Measurements from ENCODE around the gene CES2.

CES2 gene

GRCh38 chr16:66927918-66928649 lies 7.2 kb upstream of the CES2 start:
- H4K91ac ChIP-seq (ENCODE audit: low read depth, low read length, poor library complexity): no peak overlapping the region
- no CpG with 5 or more reads among the region's 8 CpGs for WGBS, 2 donors (ENCODE audit: extremely low coverage in 2 of 2, insufficient read length in 2 of 2, insufficient replicate concordance in 1 of 2)
- no peak for DNase-seq (ENCODE audit: low spot score)

GRCh38 chr16:66928702-66929388 lies 6.5 kb upstream of the CES2 start:
- H3K36me3 ChIP-seq (replicated peaks in 1 of 2; ENCODE audit: control insufficient read depth in 2 of 2, insufficient read depth in 2 of 2, low read length in 2 of 2): peaks cover 2 to 12% of the 10 kb centered on the region in 2 donors
- no peak overlapping the region for H2AFZ ChIP-seq (ENCODE audit: low read length)
- H3K79me1 ChIP-seq (ENCODE audit: low read depth, low read length): peaks cover 5% of the 10 kb centered on the region
- H3K9me3 ChIP-seq (replicated peaks in 1 of 2; ENCODE audit: control insufficient read depth in 2 of 2, insufficient read depth in 1 of 2, low read depth in 1 of 2, low read length in 2 of 2): no peaks in the 10 kb centered on the region
- DNase-seq (ENCODE audit: low spot score): no peak
- peaks cover 12 to 30% (median 29%) of the 10 kb centered on the region in 3 experiments for H3K27me3 ChIP-seq (ENCODE audit: control insufficient read depth in 3 of 3, insufficient read depth in 3 of 3, low read depth in 1 of 3, low read length in 3 of 3)
- H3K4me2 ChIP-seq (ENCODE audit: insufficient read depth, low read length, poor library complexity, severe bottlenecking): no peak overlapping the region
- H2BK12ac ChIP-seq (ENCODE audit: low read length): no peak overlapping the region
- no peak overlapping the region for H2BK5ac ChIP-seq (ENCODE audit: low read length)
- H3K4me1 ChIP-seq (ENCODE audit: control insufficient read depth in 2 of 2, insufficient read depth in 1 of 2, low read depth in 1 of 2, low read length in 2 of 2): peaks cover 6 to 32% of the 10 kb centered on the region in 2 donors
- H3K27ac ChIP-seq (replicated peaks; ENCODE audit: low read length): no peak overlapping the region
- H3K4ac ChIP-seq (ENCODE audit: low read length): no peak overlapping the region
- H3K18ac ChIP-seq (ENCODE audit: low read length): no peak overlapping the region
- no peak overlapping the region for H2AK5ac ChIP-seq (ENCODE audit: low read depth, low read length)
- no peak overlapping the region for H2BK120ac ChIP-seq (ENCODE audit: low read depth, low read length)
- H4K8ac ChIP-seq (ENCODE audit: low read depth, low read length): no peak overlapping the region
- no peak overlapping the region for H3K14ac ChIP-seq (ENCODE audit: low read length)
- H3K9ac ChIP-seq (ENCODE audit: low read depth, low read length, poor library complexity): no peak overlapping the region
- no peak overlapping the region for H4K91ac ChIP-seq (ENCODE audit: low read depth, low read length, poor library complexity)
- H3K23ac ChIP-seq (ENCODE audit: low read depth, low read length, poor library complexity): no peak overlapping the region
- no CpG with 5 or more reads among the region's 10 CpGs for WGBS, 2 donors (ENCODE audit: extremely low coverage in 2 of 2, insufficient read length in 2 of 2, insufficient replicate concordance in 1 of 2)
- no peak overlapping the region for H2BK15ac ChIP-seq (ENCODE audit: low read length)
- H3K4me3 ChIP-seq (ENCODE audit: low read length in 2 of 2): no peak overlapping the region

More at GRCh38 chr16:66927918-66928649, 7.2 kb upstream of the CES2 start:
- H2BK15ac ChIP-seq (ENCODE audit: low read length): no peak overlapping the region
- no peak overlapping the region for H2BK12ac ChIP-seq (ENCODE audit: low read length)
- peaks cover 2 to 12% of the 10 kb centered on the region in 2 donors for H3K36me3 ChIP-seq (replicated peaks in 1 of 2; ENCODE audit: control insufficient read depth in 2 of 2, insufficient read depth in 2 of 2, low read length in 2 of 2)
- H3K23ac ChIP-seq (ENCODE audit: low read depth, low read length, poor library complexity): no peak overlapping the region
- no peak overlapping the region for H3K14ac ChIP-seq (ENCODE audit: low read length)
- no peak overlapping the region for H3K4ac ChIP-seq (ENCODE audit: low read length)
- no peak overlapping the region for H2BK5ac ChIP-seq (ENCODE audit: low read length)
- H3K27me3 ChIP-seq (ENCODE audit: control insufficient read depth in 3 of 3, insufficient read depth in 3 of 3, low read depth in 1 of 3, low read length in 3 of 3): peaks cover 12 to 37% (median 37%) of the 10 kb centered on the region in 3 experiments
- no peak overlapping the region for H3K4me2 ChIP-seq (ENCODE audit: insufficient read depth, low read length, poor library complexity, severe bottlenecking)
- H3K18ac ChIP-seq (ENCODE audit: low read length): no peak overlapping the region
- H2AK5ac ChIP-seq (ENCODE audit: low read depth, low read length): peak overlapping the region; percentile 26
- H3K4me3 ChIP-seq (ENCODE audit: low read length in 2 of 2): no peak overlapping the region
- H4K8ac ChIP-seq (ENCODE audit: low read depth, low read length): no peak overlapping the region
- H3K27ac ChIP-seq (replicated peaks; ENCODE audit: low read length): no peak overlapping the region
- no peaks in the 10 kb centered on the region for H3K79me1 ChIP-seq (ENCODE audit: low read depth, low read length)
- H3K9me3 ChIP-seq (replicated peaks in 1 of 2; ENCODE audit: control insufficient read depth in 2 of 2, insufficient read depth in 1 of 2, low read depth in 1 of 2, low read length in 2 of 2): no peaks in the 10 kb centered on the region
- peak overlapping the region; percentile 50 for H3K9ac ChIP-seq (ENCODE audit: low read depth, low read length, poor library complexity)
- H2AFZ ChIP-seq (ENCODE audit: low read length): no peak overlapping the region
- no peak overlapping the region for H2BK120ac ChIP-seq (ENCODE audit: low read depth, low read length)
- peaks cover 2 to 27% of the 10 kb centered on the region in 2 donors for H3K4me1 ChIP-seq (ENCODE audit: control insufficient read depth in 2 of 2, insufficient read depth in 1 of 2, low read depth in 1 of 2, low read length in 2 of 2)

GRCh38 chr16:66930189-66930588 lies 5.1 kb upstream of the CES2 start:
- no peak overlapping the region for H3K23ac ChIP-seq (ENCODE audit: low read depth, low read length, poor library complexity)
- H2BK15ac ChIP-seq (ENCODE audit: low read length): no peak overlapping the region
- H2AK5ac ChIP-seq (ENCODE audit: low read depth, low read length): no peak overlapping the region
- H2BK120ac ChIP-seq (ENCODE audit: low read depth, low read length): no peak overlapping the region
- no peak overlapping the region for H4K8ac ChIP-seq (ENCODE audit: low read depth, low read length)
- peaks cover 11% of the 10 kb centered on the region for H3K79me1 ChIP-seq (ENCODE audit: low read depth, low read length)
- no peak for DNase-seq (ENCODE audit: low spot score)
- H3K14ac ChIP-seq (ENCODE audit: low read length): no peak overlapping the region
- H3K9ac ChIP-seq (ENCODE audit: low read depth, low read length, poor library complexity): no peak overlapping the region
- H3K4me2 ChIP-seq (ENCODE audit: insufficient read depth, low read length, poor library complexity, severe bottlenecking): no peak overlapping the region
- peaks cover 6 to 31% of the 10 kb centered on the region in 2 donors for H3K4me1 ChIP-seq (ENCODE audit: control insufficient read depth in 2 of 2, insufficient read depth in 1 of 2, low read depth in 1 of 2, low read length in 2 of 2)
- H3K4me3 ChIP-seq (ENCODE audit: low read length in 2 of 2): no peak overlapping the region
- no peak overlapping the region for H2BK5ac ChIP-seq (ENCODE audit: low read length)
- H4K91ac ChIP-seq (ENCODE audit: low read depth, low read length, poor library complexity): no peak overlapping the region
- H3K18ac ChIP-seq (ENCODE audit: low read length): no peak overlapping the region
- H3K9me3 ChIP-seq (replicated peaks in 1 of 2; ENCODE audit: control insufficient read depth in 2 of 2, insufficient read depth in 1 of 2, low read depth in 1 of 2, low read length in 2 of 2): no peaks in the 10 kb centered on the region
- H3K4ac ChIP-seq (ENCODE audit: low read length): no peak overlapping the region
- peaks cover 2 to 16% (median 16%) of the 10 kb centered on the region in 3 experiments for H3K27me3 ChIP-seq (ENCODE audit: control insufficient read depth in 3 of 3, insufficient read depth in 3 of 3, low read depth in 1 of 3, low read length in 3 of 3)
- H2AFZ ChIP-seq (ENCODE audit: low read length): no peak overlapping the region
- H3K27ac ChIP-seq (replicated peaks; ENCODE audit: low read length): no peak overlapping the region
- no peak overlapping the region for H2BK12ac ChIP-seq (ENCODE audit: low read length)
- peaks cover 2 to 12% of the 10 kb centered on the region in 2 donors for H3K36me3 ChIP-seq (replicated peaks in 1 of 2; ENCODE audit: control insufficient read depth in 2 of 2, insufficient read depth in 2 of 2, low read length in 2 of 2)
- WGBS, 2 donors (ENCODE audit: extremely low coverage in 2 of 2, insufficient read length in 2 of 2, insufficient replicate concordance in 1 of 2): no CpG with 5 or more reads among the region's 4 CpGs

- Histone ChIP-seq H3K79me1 (ENCODE audit: low read depth, low read length) (peaks cover 16% of the 10 kb centered on the region), H4K91ac (ENCODE audit: low read depth, low read length, poor library complexity) (no peak overlapping the region), H2BK120ac (ENCODE audit: low read depth, low read length) (no peak overlapping the region), H2BK12ac (ENCODE audit: low read length) (no peak overlapping the region), H3K9ac (ENCODE audit: low read depth, low read length, poor library complexity) (no peak overlapping the region), H2AK5ac (ENCODE audit: low read depth, low read length) (no peak overlapping the region), H3K4me2 (ENCODE audit: insufficient read depth, low read length, poor library complexity, severe bottlenecking) (no peak overlapping the region), H2AFZ (ENCODE audit: low read length) (no peak overlapping the region), H3K4me1 (ENCODE audit: control insufficient read depth in 2 of 2, insufficient read depth in 1 of 2, low read depth in 1 of 2, low read length in 2 of 2) (peaks cover 9 to 21% of the 10 kb centered on the region in 2 donors), H2BK15ac (ENCODE audit: low read length) (no peak overlapping the region), H3K18ac (ENCODE audit: low read length) (no peak overlapping the region), H3K23ac (ENCODE audit: low read depth, low read length, poor library complexity) (no peak overlapping the region), H2BK5ac (ENCODE audit: low read length) (no peak overlapping the region), H3K36me3 (replicated peaks in 1 of 2; ENCODE audit: control insufficient read depth in 2 of 2, insufficient read depth in 2 of 2, low read length in 2 of 2) (peaks cover 2 to 20% of the 10 kb centered on the region in 2 donors), H3K27ac (replicated peaks; ENCODE audit: low read length) (no peak overlapping the region), H3K4ac (ENCODE audit: low read length) (no peak overlapping the region), H3K27me3 (ENCODE audit: control insufficient read depth in 3 of 3, insufficient read depth in 3 of 3, low read depth in 1 of 3, low read length in 3 of 3) (peaks cover 0 to 2% (median 1%) of the 10 kb centered on the region in 3 experiments), H3K4me3 (ENCODE audit: low read length in 2 of 2) (no peak overlapping the region), H4K8ac (ENCODE audit: low read depth, low read length) (no peak overlapping the region), H3K9me3 (replicated peaks in 1 of 2; ENCODE audit: control insufficient read depth in 2 of 2, insufficient read depth in 1 of 2, low read depth in 1 of 2, low read length in 2 of 2) (no peaks in the 10 kb centered on the region), H3K14ac (ENCODE audit: low read length) (no peak overlapping the region)
- DNase-seq (ENCODE audit: low spot score): no peak
- WGBS, 2 donors (ENCODE audit: extremely low coverage in 2 of 2, insufficient read length in 2 of 2, insufficient replicate concordance in 1 of 2): no CpG with 5 or more reads among the region's 2 CpGs
Measured at GRCh38 chr16:66931665-66932064, 3.7 kb upstream of the CES2 start.
